Neuron (in vitro differentiated cells): ENCODE data around the gene ARHGEF1.

Source experiments
- H2AFZ ChIP-seq: one replicate; pipeline ENCODE4 v1.6.1; 2013; ENCODE audit warnings: low read depth, mild to moderate bottlenecking, inconsistent platforms, low read length, moderate library complexity
- H3K27me3 ChIP-seq: one replicate; pipeline ENCODE4 v1.6.1; 2013; ENCODE audit warnings: low read length; ENCODE audit not compliant: insufficient read depth
- H3K36me3 ChIP-seq: one replicate; pipeline ENCODE4 v1.6.1; 2013; ENCODE audit warnings: low read length; ENCODE audit not compliant: insufficient read depth
- H3K4me1 ChIP-seq: one replicate; pipeline ENCODE4 v1.6.1; 2013; ENCODE audit warnings: low read length; ENCODE audit not compliant: insufficient read depth
- H3K4me3 ChIP-seq: 2 replicates; pipeline ENCODE4 v1.5.1; 2013; ENCODE audit warnings: mild to moderate bottlenecking, low read length, moderate library complexity
- H3K9me3 ChIP-seq: one replicate; pipeline ENCODE4 v1.6.1; 2013; ENCODE audit warnings: low read length

ARHGEF1 gene

DNA sequence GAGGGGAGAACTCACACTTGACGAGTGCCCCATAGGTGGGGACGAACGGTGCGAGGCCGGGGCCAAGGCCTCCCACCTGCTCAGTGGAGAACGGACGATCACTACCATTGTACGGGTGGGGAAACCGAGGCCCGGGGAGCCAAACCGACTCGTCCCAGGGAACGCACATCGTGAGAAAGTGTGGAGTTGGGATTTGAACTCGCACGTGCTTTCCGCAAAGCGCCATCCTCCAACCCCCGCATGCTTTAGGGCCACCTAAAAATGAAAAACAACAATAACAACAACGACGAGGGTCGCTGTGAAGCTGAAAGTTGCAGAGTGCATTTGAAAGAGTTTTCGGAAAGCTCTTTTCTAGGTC lies 458 bp downstream of the ARHGEF1 start:
- no peaks in the 10 kb centered on the region for H3K36me3 ChIP-seq
- H3K4me3 ChIP-seq, result peak overlapping the region; percentile 73
- H3K27me3 ChIP-seq, result peaks cover 24% of the 10 kb centered on the region
- H2AFZ ChIP-seq, result peak overlapping the region; percentile 86
- no peaks in the 10 kb centered on the region for H3K9me3 ChIP-seq
- peaks cover 6% of the 10 kb centered on the region for H3K4me1 ChIP-seq

GRCh38 chr19:41883821-41884733 lies 1.1 kb downstream of the ARHGEF1 start:
- Histone ChIP-seq H3K36me3 (no peaks in the 10 kb centered on the region), H3K27me3 (peaks cover 24% of the 10 kb centered on the region), H3K4me3 (peak overlapping the region; percentile 73), H3K4me1 (peaks cover 6% of the 10 kb centered on the region), H3K9me3 (no peaks in the 10 kb centered on the region), H2AFZ (peak overlapping the region; percentile 86)

DNA sequence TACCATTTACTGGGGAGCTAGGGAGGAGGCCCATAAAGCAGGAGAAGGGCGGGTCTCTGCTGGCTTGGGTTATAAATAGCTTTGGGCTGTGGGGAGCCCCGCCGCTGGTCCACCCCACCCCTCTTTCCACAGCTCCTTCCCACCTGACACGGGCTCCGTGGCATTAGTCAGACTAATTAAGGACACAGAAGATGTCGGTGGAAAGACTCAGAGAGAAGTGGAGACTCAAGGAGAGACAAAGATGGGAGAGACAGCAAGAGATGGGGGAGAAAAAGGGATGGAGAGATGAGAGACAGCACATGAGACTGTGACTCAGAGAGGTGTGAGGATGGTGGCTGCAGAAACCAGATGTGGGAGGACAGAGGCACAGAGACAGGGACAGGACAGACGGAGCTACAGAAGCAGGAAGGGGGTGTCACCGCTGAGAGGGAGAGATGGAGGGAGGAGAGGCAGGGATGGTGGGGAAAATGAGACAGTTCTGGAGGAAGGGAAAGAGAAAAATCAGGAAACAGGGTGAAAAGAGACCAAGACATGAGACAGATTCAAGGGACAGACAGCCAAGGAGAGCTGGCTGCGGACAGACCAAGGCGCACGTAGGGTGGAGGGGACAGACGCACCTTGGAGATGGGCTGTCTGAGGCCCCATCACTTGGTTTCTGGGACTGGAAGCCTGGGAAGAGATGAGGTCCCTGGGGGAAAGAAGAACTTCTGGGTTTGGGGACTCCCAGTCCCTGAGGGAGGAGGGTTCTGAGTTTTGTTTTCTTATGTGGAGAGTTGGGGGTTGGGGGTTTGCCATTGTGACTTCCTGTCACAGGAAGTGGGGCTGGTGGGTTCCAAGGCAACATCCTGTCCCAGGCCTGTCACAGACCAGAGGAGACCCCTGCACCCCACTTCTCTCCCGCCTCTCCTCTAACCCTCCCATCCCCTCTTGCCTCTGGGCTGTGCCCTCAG lies 4.1 kb downstream of the ARHGEF1 start:
- Histone ChIP-seq H3K9me3 (no peaks in the 10 kb centered on the region), H3K36me3 (peaks cover 10% of the 10 kb centered on the region), H3K4me3 (no peak overlapping the region), H3K4me1 (peaks cover 6% of the 10 kb centered on the region), H2AFZ (no peak overlapping the region), H3K27me3 (peaks cover 13% of the 10 kb centered on the region)

DNA sequence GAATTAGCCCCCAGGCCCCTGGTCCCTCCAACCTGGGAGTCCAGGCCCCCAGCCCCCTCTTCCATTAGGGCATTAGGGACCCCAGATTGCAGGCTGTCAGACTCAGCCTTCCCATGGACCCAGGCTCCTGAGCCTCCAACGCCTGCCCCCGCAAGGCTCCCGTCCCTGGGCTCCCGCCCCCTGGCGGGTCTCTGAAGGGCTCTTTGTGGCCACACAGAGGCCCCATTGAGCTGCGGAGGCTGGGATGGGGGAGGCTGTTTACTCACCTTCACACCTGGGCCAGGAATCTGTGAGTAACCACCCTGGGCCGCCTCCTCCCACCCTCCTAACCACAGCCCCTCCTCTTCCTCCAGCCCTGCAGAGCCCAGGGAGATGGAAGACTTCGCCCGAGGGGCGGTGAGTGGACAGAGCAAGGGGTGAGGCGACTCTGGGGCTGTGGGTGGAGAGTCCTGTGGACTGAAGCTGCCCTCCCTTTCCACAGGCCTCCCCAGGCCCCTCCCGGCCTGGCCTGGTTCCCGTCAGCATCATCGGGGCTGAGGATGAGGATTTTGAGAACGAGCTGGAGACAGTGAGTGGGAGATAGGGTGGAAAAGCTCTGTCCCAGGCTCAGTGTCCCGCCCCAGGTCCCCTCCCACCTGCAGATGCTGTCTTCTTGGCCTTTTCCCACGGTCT lies 4.9 kb downstream of the ARHGEF1 start:
- Histone ChIP-seq H3K4me1 (peaks cover 6% of the 10 kb centered on the region), H3K4me3 (no peak overlapping the region), H3K27me3 (peaks cover 5% of the 10 kb centered on the region), H2AFZ (no peak overlapping the region), H3K9me3 (no peaks in the 10 kb centered on the region), H3K36me3 (peaks cover 10% of the 10 kb centered on the region)

GRCh38 chr19:41888926-41889325 lies 5.9 kb downstream of the ARHGEF1 start:
- Histone ChIP-seq H3K36me3 (peaks cover 10% of the 10 kb centered on the region), H3K9me3 (no peaks in the 10 kb centered on the region), H3K4me3 (no peak overlapping the region), H3K4me1 (no peaks in the 10 kb centered on the region), H2AFZ (no peak overlapping the region), H3K27me3 (no peaks in the 10 kb centered on the region)

DNA sequence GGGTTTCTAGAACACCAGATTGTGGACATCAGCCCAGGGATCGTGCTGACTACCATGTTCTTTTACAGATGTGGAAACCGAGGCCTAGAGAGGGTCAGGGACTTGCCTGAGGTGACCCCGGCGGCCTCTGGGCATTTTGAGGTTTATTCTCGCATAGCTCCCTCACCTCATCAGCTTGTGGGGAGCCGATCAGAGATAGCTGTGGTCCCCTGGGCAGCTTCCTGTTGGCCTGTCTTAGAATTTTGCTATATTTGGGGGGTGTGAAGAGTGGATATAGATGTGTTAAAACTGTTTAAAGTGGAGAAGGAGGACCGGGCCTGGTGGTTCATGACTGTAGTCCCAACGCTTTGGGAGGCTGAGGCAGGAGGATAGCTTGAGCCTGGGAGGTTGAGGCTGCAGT lies 6.9 kb downstream of the ARHGEF1 start:
- peaks cover 10% of the 10 kb centered on the region for H3K36me3 ChIP-seq
- no peak overlapping the region for H2AFZ ChIP-seq
- no peak overlapping the region for H3K4me3 ChIP-seq
- no peaks in the 10 kb centered on the region for H3K9me3 ChIP-seq
- H3K4me1 ChIP-seq, result no peaks in the 10 kb centered on the region
- H3K27me3 ChIP-seq, result no peaks in the 10 kb centered on the region

GRCh38 chr19:41890936-41891335 lies 8.0 kb downstream of the ARHGEF1 start:
- Histone ChIP-seq H2AFZ (no peak overlapping the region), H3K4me3 (no peak overlapping the region), H3K36me3 (peaks cover 13% of the 10 kb centered on the region), H3K4me1 (no peaks in the 10 kb centered on the region), H3K9me3 (no peaks in the 10 kb centered on the region), H3K27me3 (no peaks in the 10 kb centered on the region)

- no peak overlapping the region for H3K4me3 ChIP-seq
- H3K36me3 ChIP-seq, result peaks cover 13% of the 10 kb centered on the region
These were observed 9.4 kb downstream of the ARHGEF1 start for GRCh38 chr19:41892173-41892902.

DNA sequence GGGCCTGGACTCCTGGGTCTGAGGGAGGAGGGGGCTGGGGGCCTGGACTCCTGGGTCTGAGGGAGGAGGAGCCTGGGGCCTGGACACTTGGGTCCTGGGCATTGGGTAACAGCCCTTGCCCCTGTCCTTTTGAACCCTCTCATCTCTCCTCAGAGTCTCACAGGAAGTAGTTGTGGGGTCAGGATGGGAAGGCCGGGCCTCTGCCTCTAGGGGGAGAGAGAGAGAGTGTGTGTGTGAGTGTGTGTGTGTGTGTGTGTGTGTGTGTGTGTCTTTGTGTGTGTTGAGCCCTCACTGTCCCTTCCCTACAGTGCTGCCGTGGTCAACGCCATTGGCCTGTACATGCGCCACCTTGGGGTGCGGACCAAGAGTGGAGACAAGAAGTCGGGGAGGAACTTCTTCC lies 10.9 kb downstream of the ARHGEF1 start:
- no peaks in the 10 kb centered on the region for H3K27me3 ChIP-seq
- peaks cover 20% of the 10 kb centered on the region for H3K36me3 ChIP-seq
- H3K4me1 ChIP-seq, result no peaks in the 10 kb centered on the region
- H2AFZ ChIP-seq, result no peak overlapping the region
- no peak overlapping the region for H3K4me3 ChIP-seq
- H3K9me3 ChIP-seq, result no peaks in the 10 kb centered on the region

More at GRCh38 chr19:41892173-41892902, 9.4 kb downstream of the ARHGEF1 start:
- no peak overlapping the region for H2AFZ ChIP-seq
- H3K27me3 ChIP-seq, result no peaks in the 10 kb centered on the region
- no peaks in the 10 kb centered on the region for H3K4me1 ChIP-seq
- H3K9me3 ChIP-seq, result no peaks in the 10 kb centered on the region

DNA sequence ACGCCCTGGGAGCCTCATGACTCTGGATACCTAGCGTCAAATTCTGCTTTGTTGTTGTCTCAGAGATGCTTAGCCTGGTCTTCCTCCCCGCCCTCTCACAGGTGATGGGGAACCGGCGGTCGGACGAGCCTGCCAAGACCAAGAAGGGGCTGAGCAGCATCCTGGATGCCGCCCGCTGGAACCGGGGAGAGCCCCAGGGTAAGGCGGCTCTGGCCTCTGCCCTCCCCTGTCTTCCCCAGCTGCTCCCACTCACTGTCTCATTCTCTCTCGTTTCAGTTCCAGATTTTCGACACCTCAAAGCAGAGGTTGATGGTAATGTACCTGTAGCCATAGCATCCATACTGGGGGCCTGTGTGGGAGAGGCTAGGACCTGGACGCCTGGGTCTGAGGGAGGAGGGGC lies 11.4 kb downstream of the ARHGEF1 start:
- Histone ChIP-seq H3K36me3 (peaks cover 18% of the 10 kb centered on the region), H3K4me1 (no peaks in the 10 kb centered on the region), H3K9me3 (no peaks in the 10 kb centered on the region), H3K4me3 (no peak overlapping the region), H2AFZ (no peak overlapping the region), H3K27me3 (no peaks in the 10 kb centered on the region)

DNA sequence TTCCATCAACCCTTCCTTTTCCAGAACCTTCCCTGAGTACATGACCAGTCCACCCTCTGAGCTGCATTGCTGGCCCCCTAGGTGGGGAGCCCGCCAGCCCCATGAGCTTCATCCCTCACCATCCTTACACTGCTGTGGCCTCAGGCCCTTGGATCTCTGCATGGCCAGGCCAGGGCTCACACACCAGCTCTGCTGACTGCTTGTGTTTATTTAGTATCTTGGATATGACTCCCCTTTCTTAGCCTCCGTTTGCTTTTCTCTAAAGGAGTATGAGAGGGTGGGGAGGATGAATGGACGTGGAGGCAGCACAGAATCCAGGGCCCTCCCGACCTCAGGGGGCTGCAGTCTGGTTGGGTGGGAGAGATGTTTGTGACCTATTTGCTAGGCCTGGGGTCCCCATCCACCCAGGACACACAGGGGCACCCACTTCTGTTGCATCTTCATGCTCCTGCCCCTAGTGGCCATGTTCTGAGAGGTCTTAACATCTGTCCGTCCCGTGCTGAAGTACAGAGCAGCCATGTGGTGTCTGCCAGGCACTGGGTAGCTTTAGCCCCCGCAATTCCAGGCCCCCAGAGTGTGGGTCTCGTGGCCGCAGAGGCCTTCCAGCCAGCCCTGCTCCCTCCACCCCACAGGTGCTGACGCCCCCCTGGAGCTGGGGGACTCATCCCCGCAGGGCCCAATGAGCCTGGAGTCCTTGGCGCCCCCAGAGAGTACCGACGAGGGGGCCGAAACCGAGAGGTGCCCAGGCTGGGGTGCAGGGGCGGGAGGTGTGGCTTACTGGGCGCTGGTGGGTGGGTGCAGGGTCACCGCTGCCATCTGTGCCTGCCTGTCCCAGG lies 13.0 kb downstream of the ARHGEF1 start:
- H3K27me3 ChIP-seq, result no peaks in the 10 kb centered on the region
- no peaks in the 10 kb centered on the region for H3K9me3 ChIP-seq
- H3K4me3 ChIP-seq, result no peak overlapping the region
- H3K4me1 ChIP-seq, result no peaks in the 10 kb centered on the region
- H2AFZ ChIP-seq, result no peak overlapping the region
- H3K36me3 ChIP-seq, result peaks cover 10% of the 10 kb centered on the region

- no peaks in the 10 kb centered on the region for H3K27me3 ChIP-seq
- H3K36me3 ChIP-seq, result peaks cover 12% of the 10 kb centered on the region
- H3K9me3 ChIP-seq, result no peaks in the 10 kb centered on the region
- H3K4me3 ChIP-seq, result no peak overlapping the region
- no peaks in the 10 kb centered on the region for H3K4me1 ChIP-seq
- H2AFZ ChIP-seq, result no peak overlapping the region
These were observed 13.6 kb downstream of the ARHGEF1 start for GRCh38 chr19:41896581-41896942.
